GM13976 (cell line): Measurements from ENCODE around the gene MEF2C.

Experiments
- DNase-seq: peaks from one replicate; pipeline ENCODE4 v3.0.0; 2012; ENCODE audit warnings: low spot score
- CTCF ChIP-seq: IDR thresholded peaks from 2 replicates; pipeline ENCODE4 v1.5.1; 2012; ENCODE audit warnings: borderline replicate concordance, mild to moderate bottlenecking; ENCODE audit not compliant: insufficient read depth; ENCODE audit errors: extremely low read depth, missing control alignments, control extremely low read depth
- in situ Hi-C: fragments of 300-500 bp; cut with MboI; formaldehyde crosslinking; loops from one replicate; pipeline ENCODE4 v1.12.0; 2022; ENCODE audit warnings: low sequenced_read_pairs, mixed read lengths, inconsistent platforms; ENCODE audit not compliant: unreplicated experiment

MEF2C gene

GRCh38 chr5:88854769-88855168 lies 28.2 kb downstream of the MEF2C start:
- in situ Hi-C loops, result no loop called here
- DNase-seq, result no peak
- TF ChIP-seq CTCF, result no peak

- DNase-seq, result no peak
- no peak for TF ChIP-seq CTCF
- in situ Hi-C loops, result no loop called here
Measured at GRCh38 chr5:88847420-88847819, 35.6 kb downstream of the MEF2C start.

- in situ Hi-C loops, result no loop called here
- TF ChIP-seq CTCF, result no peak
- DNase-seq, result no peak
Measured at GRCh38 chr5:88846434-88846833, 36.5 kb downstream of the MEF2C start.

GRCh38 chr5:88845081-88845697 lies 37.8 kb downstream of the MEF2C start:
- TF ChIP-seq CTCF, result no peak
- peak; percentile 61 for DNase-seq
- in situ Hi-C loops, result no loop called here

GRCh38 chr5:88842784-88843183 lies 40.2 kb downstream of the MEF2C start:
- in situ Hi-C loops, result no loop called here
- TF ChIP-seq CTCF, result no peak
- DNase-seq, result no peak

- TF ChIP-seq CTCF, result no peak
- in situ Hi-C loops, result no loop called here
Measured at GRCh38 chr5:88841212-88841611, 41.8 kb downstream of the MEF2C start.

More at GRCh38 chr5:88841212-88841611, 41.8 kb downstream of the MEF2C start:
- DNase-seq, result no peak
